ENCODE results near the gene PSMA6.
"Not testable (repeated sequence)": the region's sequence is repeated elsewhere in the genome, so short reads cannot be mapped to it uniquely, and the experiment has no call there.

PSMA6 gene

DNA sequence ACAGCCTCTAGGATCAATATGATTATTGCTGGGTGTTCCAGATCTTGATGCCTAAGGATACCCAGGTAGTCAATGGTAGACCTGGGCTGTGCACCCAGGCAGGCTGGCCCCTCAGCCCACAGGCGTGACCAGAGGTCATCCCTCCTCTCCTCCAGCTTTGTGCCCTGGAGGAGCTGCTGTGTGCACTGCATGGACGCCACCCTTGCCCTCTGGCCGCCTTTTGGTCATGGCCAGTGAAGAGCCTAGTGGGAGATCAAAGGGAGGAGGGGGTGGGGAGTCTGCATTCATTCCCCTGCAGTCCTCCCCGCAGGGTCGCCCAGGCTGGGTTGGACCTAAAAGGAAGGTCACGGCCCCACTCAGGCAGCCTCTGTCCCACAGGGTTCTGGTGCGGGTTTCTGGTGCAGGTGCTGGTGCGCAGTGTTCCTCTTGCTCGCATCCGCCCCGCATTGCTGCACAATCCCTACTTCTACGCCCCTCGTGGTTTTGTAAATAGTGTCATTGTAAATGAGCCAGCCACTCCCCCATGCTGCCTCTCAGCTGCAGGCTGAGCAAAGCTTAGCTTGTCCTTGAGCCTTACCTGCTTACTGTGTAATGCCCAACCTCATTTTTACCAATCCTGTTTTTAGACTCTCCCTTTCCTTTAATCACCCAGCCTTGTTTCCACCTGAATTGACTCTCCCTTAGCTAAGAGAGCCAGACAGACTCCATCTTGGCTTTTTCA lies 55.3 kb downstream of the PSMA6 start:
- ChIA-PET CTCF (interaction anchor here (2.0 kb wide), 1 partner anchor 14 kb away, joined by 4 read pairs; no protein-coding TSS in a partner anchor), POLR2A (no interaction called here)
- TF ChIP-seq CTBP1 (IDR thresholded peaks at IDR 0.05; ENCODE audit: borderline replicate concordance) = no peak
- no peak for DNase-seq (ENCODE audit: extremely low spot score)

DNA sequence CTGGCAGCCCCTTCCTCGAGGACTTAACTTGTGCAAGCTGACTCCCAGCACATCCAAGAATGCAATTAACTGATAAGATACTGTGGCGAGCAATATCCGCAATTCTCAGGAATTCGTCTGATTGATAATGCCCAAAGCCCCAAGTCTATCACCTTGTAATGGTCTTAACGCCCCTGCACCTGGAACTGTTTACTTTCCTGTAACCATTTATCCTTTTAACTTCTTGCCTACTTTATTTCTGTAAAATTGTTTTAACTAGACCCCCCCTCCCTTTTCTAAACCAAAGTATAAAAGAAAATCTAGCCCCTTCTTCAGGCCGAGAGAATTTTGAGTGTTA lies 55.8 kb downstream of the PSMA6 start:
- CTCF ChIA-PET = interaction anchor here (2.0 kb wide), 1 partner anchor 14 kb away, joined by 4 read pairs; no protein-coding TSS in a partner anchor
- DNase-seq (ENCODE audit: extremely low spot score); POLR2A ChIA-PET: not testable (repeated sequence)

DNA sequence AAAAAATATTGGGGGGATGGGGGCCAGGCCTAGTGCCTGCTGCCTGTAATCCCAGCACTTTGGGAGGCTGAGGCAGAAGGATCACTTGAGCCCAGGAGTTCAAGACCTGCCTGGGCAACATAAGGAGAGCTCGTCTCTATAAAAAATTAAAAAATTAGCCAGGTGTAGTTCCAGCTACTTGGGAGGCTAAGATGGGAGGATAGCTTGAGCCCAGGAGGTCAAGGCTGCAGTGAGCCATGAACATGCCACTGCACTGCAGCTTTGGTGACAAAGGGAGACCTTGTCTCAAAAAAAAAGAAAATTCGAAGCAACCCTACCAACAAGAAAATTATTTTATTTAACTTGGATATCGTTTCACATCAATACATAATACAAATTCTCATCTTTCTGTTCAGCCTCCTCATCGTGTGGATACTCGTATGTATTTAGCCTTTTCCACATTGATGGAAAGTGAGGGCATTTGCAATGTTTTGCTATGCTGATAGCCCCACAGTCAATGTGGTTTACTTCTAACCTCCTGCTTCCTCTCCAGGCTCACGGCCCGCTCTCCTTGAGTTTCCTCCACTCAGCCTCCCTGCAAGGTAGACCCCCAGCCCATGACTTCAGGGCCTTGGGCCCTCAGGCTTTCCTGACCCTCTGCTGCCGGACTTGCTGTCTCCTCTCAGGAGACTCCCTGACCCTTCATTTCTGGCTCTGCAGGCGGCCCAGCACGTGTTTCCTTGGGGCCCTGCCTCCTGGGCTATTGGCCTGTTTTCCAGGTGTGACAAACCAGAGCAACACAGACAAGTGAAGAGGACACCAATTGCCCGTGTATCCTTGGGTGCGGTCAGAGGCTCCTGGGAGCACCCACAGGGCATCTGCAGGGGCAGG lies 57.5 kb downstream of the PSMA6 start:
- ChIA-PET CTCF (no interaction called here), POLR2A (no interaction called here)
- TF ChIP-seq SP1 (IDR thresholded peaks at IDR 0.05) (no peak), ELF4 (IDR thresholded peaks at IDR 0.05) (no peak), SUZ12 (IDR thresholded peaks at IDR 0.05) (no peak), FOXA1 (IDR thresholded peaks at IDR 0.05) (no peak), FOXK2 (IDR thresholded peaks at IDR 0.05) (no peak), CTBP1 (IDR thresholded peaks at IDR 0.05; ENCODE audit: borderline replicate concordance) (no peak), L3MBTL2 (conservative IDR thresholded peaks at IDR 0.05) (no peak), BHLHE40 (IDR thresholded peaks at IDR 0.05; ENCODE audit: borderline replicate concordance) (no peak)
- TF ChIP-seq, protein P1, sequence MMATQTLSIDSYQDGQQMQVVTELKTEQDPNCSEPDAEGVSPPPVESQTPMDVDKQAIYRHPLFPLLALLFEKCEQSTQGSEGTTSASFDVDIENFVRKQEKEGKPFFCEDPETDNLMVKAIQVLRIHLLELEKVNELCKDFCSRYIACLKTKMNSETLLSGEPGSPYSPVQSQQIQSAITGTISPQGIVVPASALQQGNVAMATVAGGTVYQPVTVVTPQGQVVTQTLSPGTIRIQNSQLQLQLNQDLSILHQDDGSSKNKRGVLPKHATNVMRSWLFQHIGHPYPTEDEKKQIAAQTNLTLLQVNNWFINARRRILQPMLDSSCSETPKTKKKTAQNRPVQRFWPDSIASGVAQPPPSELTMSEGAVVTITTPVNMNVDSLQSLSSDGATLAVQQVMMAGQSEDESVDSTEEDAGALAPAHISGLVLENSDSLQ (IDR thresholded peaks at IDR 0.05) = no peak
- no peak for DNase-seq (ENCODE audit: extremely low spot score)

DNA sequence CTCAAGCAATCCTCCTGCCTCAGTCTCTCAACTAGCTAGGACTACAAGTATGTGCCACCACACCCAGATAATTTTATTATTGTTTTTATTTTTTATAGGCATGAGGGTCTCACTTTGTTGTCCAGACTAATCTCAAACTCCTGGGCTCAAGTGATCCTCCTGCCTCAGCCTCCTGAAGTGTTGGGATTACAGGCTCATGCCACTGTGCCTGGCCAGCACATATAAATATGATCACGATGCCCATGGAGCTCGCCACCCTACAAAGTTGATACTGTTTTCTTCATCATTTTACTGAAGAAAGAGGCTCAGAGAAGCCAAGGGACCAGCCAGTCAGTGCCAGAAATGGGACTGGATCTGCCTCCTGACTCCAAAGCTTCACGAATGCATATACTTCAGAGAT lies 59.3 kb downstream of the PSMA6 start:
- POLR2A ChIA-PET = interaction anchor here (1.5 to 2.4 kb wide), 2 partner anchors 52 to 59 kb away, joined by 7 to 11 read pairs; partner anchors contain the start of gene PSMA6
- TF ChIP-seq ELF4 (IDR thresholded peaks at IDR 0.05) = no peak
- TF ChIP-seq, protein P1 (IDR thresholded peaks at IDR 0.05) = no peak
- no peak for TF ChIP-seq FOXM1 (IDR thresholded peaks at IDR 0.05; ENCODE audit: borderline replicate concordance)
- no peak for TF ChIP-seq FOXA1 (IDR thresholded peaks at IDR 0.05)
- TF ChIP-seq SP1 (IDR thresholded peaks at IDR 0.05) = no peak
- no peak for TF ChIP-seq FOXK2 (IDR thresholded peaks at IDR 0.05)
- TF ChIP-seq TARDBP (IDR thresholded peaks at IDR 0.05) = no peak
- TF ChIP-seq ZNF384 (IDR thresholded peaks at IDR 0.05) = no peak
- TF ChIP-seq LEF1 (IDR thresholded peaks at IDR 0.05; ENCODE audit: borderline replicate concordance) = no peak
- no peak for TF ChIP-seq HDGF (IDR thresholded peaks at IDR 0.05; ENCODE audit: borderline replicate concordance)
- no peak for TF ChIP-seq ARNT (IDR thresholded peaks at IDR 0.05)
- TF ChIP-seq NFRKB (IDR thresholded peaks at IDR 0.05) = no peak
- TF ChIP-seq SUZ12 (IDR thresholded peaks at IDR 0.05) = no peak
- TF ChIP-seq BHLHE40 (IDR thresholded peaks at IDR 0.05; ENCODE audit: borderline replicate concordance) = no peak
- no peak for TF ChIP-seq L3MBTL2 (conservative IDR thresholded peaks at IDR 0.05)
- no peak for TF ChIP-seq CTBP1 (IDR thresholded peaks at IDR 0.05; ENCODE audit: borderline replicate concordance)
- no peak for DNase-seq (ENCODE audit: extremely low spot score)
- CTCF ChIA-PET = interaction anchor here (0.9 kb wide), 1 partner anchor 9 kb away, joined by 3 read pairs; no protein-coding TSS in a partner anchor

GRCh38 chr14:35351897-35352273 lies 59.7 kb downstream of the PSMA6 start:
- CTCF ChIA-PET = interaction anchor here (0.9 kb wide), 1 partner anchor 9 kb away, joined by 3 read pairs; no protein-coding TSS in a partner anchor
- POLR2A ChIA-PET = interaction anchor here (1.5 to 2.4 kb wide), 2 partner anchors 52 to 60 kb away, joined by 7 to 11 read pairs; partner anchors contain the start of gene PSMA6
- TF ChIP-seq ZNF384 (IDR thresholded peaks at IDR 0.05) (no peak), SP1 (IDR thresholded peaks at IDR 0.05) (no peak), CTBP1 (IDR thresholded peaks at IDR 0.05; ENCODE audit: borderline replicate concordance) (no peak), LEF1 (IDR thresholded peaks at IDR 0.05; ENCODE audit: borderline replicate concordance) (no peak)
- DNase-seq (ENCODE audit: extremely low spot score) = no peak

DNA sequence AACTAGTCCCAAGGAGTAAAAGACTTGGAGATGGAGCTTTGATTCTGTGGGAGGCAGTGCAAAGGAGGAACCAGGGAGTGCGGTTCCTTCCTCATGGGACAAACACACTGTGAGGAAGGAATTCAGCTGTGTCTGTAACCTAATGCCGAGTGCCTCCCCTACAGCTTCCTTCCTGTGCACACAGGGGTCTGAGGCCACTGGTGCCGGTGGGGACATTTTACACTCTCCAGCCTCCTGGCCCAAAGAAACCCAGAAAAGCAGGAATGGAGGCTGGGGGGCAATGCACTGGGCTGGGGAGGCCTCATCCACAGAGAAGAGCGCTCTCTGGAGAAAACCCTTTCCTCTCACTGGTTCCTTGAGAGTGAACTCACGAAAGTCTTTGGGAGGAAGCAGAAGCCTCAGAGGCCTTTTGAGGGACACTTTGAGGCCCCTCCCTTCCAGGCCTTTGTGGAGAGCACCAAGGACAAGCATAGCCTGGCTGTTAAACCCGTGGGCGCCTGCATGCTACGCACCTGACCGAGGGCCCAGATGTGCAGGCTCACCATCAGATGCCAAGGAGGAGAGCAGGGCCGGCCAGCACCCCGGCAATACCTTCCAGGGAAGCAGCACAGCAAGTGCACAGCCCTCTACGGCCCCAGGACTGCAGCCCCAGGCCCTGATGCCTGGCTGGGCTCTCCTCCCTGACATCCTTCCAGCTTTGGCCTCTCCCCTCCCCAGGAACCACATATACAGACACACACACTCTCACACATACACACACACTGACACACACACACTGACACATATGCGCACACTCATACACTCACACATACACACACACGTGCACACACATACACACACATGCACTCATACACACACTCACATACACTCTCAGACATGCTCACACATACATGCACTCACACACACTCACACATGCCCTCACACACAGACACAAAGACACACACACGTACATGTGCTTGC lies 60.4 kb downstream of the PSMA6 start:
- TF ChIP-seq LEF1 (IDR thresholded peaks at IDR 0.05; ENCODE audit: borderline replicate concordance) (no peak), CTBP1 (IDR thresholded peaks at IDR 0.05; ENCODE audit: borderline replicate concordance) (no peak), HDGF (IDR thresholded peaks at IDR 0.05; ENCODE audit: borderline replicate concordance) (no peak), FOXA1 (IDR thresholded peaks at IDR 0.05) (no peak), SP1 (IDR thresholded peaks at IDR 0.05) (no peak), ARNT (IDR thresholded peaks at IDR 0.05) (no peak), SUZ12 (IDR thresholded peaks at IDR 0.05) (no peak), ZNF384 (IDR thresholded peaks at IDR 0.05) (no peak)
- CTCF ChIA-PET = interaction anchor here (0.9 kb wide), 1 partner anchor 10 kb away, joined by 3 read pairs; no protein-coding TSS in a partner anchor
- POLR2A ChIA-PET = interaction anchor here (0.9 to 2.4 kb wide), 3 partner anchors 51 to 60 kb away, joined by 4 to 11 read pairs (median 7); partner anchors contain the start of genes NFKBIA and PSMA6

More for the DNA sequence above, 60.4 kb downstream of the PSMA6 start:
- DNase-seq (ENCODE audit: extremely low spot score) = no peak
